K562 (cell line): ENCODE data around the gene OR6S1. TPM values are rescaled to one million over a fixed set of nuclear protein-coding genes. Genes with fewer than 3 reads are reported as not detected.

Experiments
- BRD9 ChIP-seq: fragments of 450-650 bp; IDR thresholded peaks from 2 replicates; pipeline ENCODE4 v1.6.1; 2018; ENCODE audit warnings: low read depth; ENCODE audit not compliant: partially characterized antibody
- CBX2 ChIP-seq: fragments of 200-600 bp; sonication (generic); IDR thresholded peaks from one replicate; pipeline ENCODE4 v1.6.1; 2012; ENCODE audit warnings: mild to moderate bottlenecking, low read length, inconsistent platforms; ENCODE audit not compliant: insufficient read depth, poor library complexity, severe bottlenecking
- CHAMP1 ChIP-seq: fragments of 450-650 bp; IDR thresholded peaks from 2 replicates; pipeline ENCODE4 v1.6.1; 2016; ENCODE audit warnings: mild to moderate bottlenecking
- HIVEP1 ChIP-seq: fragments of 250-450 bp; sonication (Bioruptor Pico); IDR thresholded peaks from 2 replicates; pipeline ENCODE4 v1.4.0; 2020; ENCODE audit warnings: mild to moderate bottlenecking
- HMG20A ChIP-seq: fragments of 450-650 bp; formaldehyde crosslinking; conservative IDR thresholded peaks from 2 replicates; pipeline ENCODE4 v1.4.0; 2020; ENCODE audit warnings: mild to moderate bottlenecking, mixed read lengths
- HMG20B ChIP-seq: fragments of 250-450 bp; sonication (Bioruptor Pico); IDR thresholded peaks from 2 replicates; pipeline ENCODE4 v1.5.0; 2021; ENCODE audit warnings: mild to moderate bottlenecking
- ILK ChIP-seq: fragments of 450-650 bp; IDR thresholded peaks from 2 replicates; pipeline ENCODE4 v1.6.1; 2016; ENCODE audit warnings: missing genetic modification characterization, low read depth, mild to moderate bottlenecking, missing compliant biosample characterization, moderate library complexity, borderline replicate concordance
- MXD1 ChIP-seq: fragments of 250-450 bp; sonication (Bioruptor Pico); IDR thresholded peaks from 2 replicates; pipeline ENCODE4 v1.8.0; 2021; ENCODE audit warnings: borderline replicate concordance, mild to moderate bottlenecking, moderate library complexity; ENCODE audit not compliant: poor library complexity, severe bottlenecking
- RNF219 ChIP-seq: fragments of 250-450 bp; sonication (Bioruptor Pico); IDR thresholded peaks from 2 replicates; pipeline ENCODE4 v1.5.0; 2022; ENCODE audit warnings: mild to moderate bottlenecking
- SIRT6 ChIP-seq: IDR thresholded peaks from one replicate; pipeline ENCODE4 v1.6.1; 2012; ENCODE audit warnings: low read depth, mild to moderate bottlenecking, control low read depth, inconsistent platforms, low read length, moderate library complexity
- SMARCA4 ChIP-seq: fragments of 450-650 bp; IDR thresholded peaks from 2 replicates; pipeline ENCODE4 v1.6.1; 2016
- SREBF2 ChIP-seq: sonication (generic); formaldehyde crosslinking; IDR thresholded peaks from 2 replicates; pipeline ENCODE4 v1.4.0; 2020; ENCODE audit warnings: mild to moderate bottlenecking, missing genetic modification reagents
- TCF15 ChIP-seq: fragments of 250-450 bp; sonication (Bioruptor Pico); IDR thresholded peaks from 2 replicates; pipeline ENCODE4 v1.8.0; 2022; ENCODE audit warnings: moderate library complexity, mild to moderate bottlenecking, inconsistent platforms
- ZBTB33 ChIP-seq: sonication (generic); formaldehyde crosslinking; IDR thresholded peaks from 2 replicates; pipeline ENCODE4 v1.8.1; 2023; ENCODE audit warnings: mild to moderate bottlenecking, missing genetic modification reagents
- ZFPM2 ChIP-seq: fragments of 250-450 bp; sonication (Bioruptor Pico); IDR thresholded peaks from 2 replicates; pipeline ENCODE4 v1.5.1; 2022; ENCODE audit warnings: mild to moderate bottlenecking
- ZNF140 ChIP-seq: fragments of 250-450 bp; sonication (Bioruptor Pico); IDR thresholded peaks from 2 replicates; pipeline ENCODE4 v1.8.0; 2021; ENCODE audit warnings: moderate library complexity, mild to moderate bottlenecking, inconsistent platforms
- ZNF408 ChIP-seq: fragments of 250-450 bp; sonication (Bioruptor Pico); IDR thresholded peaks from 2 replicates; pipeline ENCODE4 v1.4.0; 2020; ENCODE audit warnings: low read depth, mild to moderate bottlenecking, moderate library complexity
- ZNF717 ChIP-seq: fragments of 250-450 bp; sonication (Bioruptor Pico); IDR thresholded peaks from 2 replicates; pipeline ENCODE4 v1.5.0; 2021
- polyA plus RNA-seq, 8 experiments: library from polyadenylated mRNA; depleted of rRNA in 4 of 8; stranded (reverse) in 5 of 8; unstranded in 3 of 8; fragments of >200 nt; fragmentation: Nextera tagmentation in 2 of 8; fragmentation: Illumina TruSeq in 1 of 8; extraction: Ambion mirVana in 2 of 8; extraction: Trizol in 1 of 8; gene quantifications; 2 replicates each; pipeline versions ENCODE4 v1.2.1 to v1.2.3, GENCODE V29; 2011 to 2014; ENCODE audit warnings: inconsistent platforms in 1 of 8, missing spikeins in 1 of 8
- total RNA-seq, 7 experiments: library from RNA; depleted of rRNA in 6 of 7; stranded (reverse); fragments of >200 nt in 6 of 7; fragmentation: Illumina TruSeq in 2 of 7; extraction: Trizol in 2 of 7; gene quantifications; 2 replicates each; pipeline versions ENCODE4 v1.2.1 to v1.2.3, GENCODE V29; 2011 to 2021; ENCODE audit warnings: low replicate concordance in 1 of 7

Gene OR6S1
- total and polyA plus RNA-seq, 9 of the 15 experiments (the other 6 are each of a cell fraction or from before 2014, with no cell fraction given) = not detected

- TF ChIP-seq RNF219 (CRISPR knock-in tag) (no peak), HIVEP1 (no peak), HMG20A (CRISPR knock-in tag) (no peak), MXD1 (CRISPR knock-in tag) (no peak), BRD9 (no peak), CHAMP1 (peak; percentile 37; the same call in 1 of the 2 replicates), SREBF2 (CRISPR knock-in tag) (no peak), ZBTB33 (CRISPR knock-in tag) (peak; percentile 51; the same call in 1 of the 2 replicates), CBX2 (no peak), TCF15 (CRISPR knock-in tag) (no peak), ZFPM2 (CRISPR knock-in tag) (no peak), ZNF717 (CRISPR knock-in tag) (no peak), ZNF408 (no peak), ZNF140 (CRISPR knock-in tag) (no peak), HMG20B (CRISPR knock-in tag) (no peak), SMARCA4 (no peak), SIRT6 (no peak), ILK (tag) (no peak)
These were observed 28.1 kb downstream of the OR6S1 start (continued) for GRCh38 chr14:20613094-20614037.
